COLO668 (cell line): ENCODE results near the gene KRT16.
"Not testable (repeated sequence)": the region's sequence is repeated elsewhere in the genome, so short reads cannot be mapped to it uniquely, and the experiment has no call there.

ENCODE experiments used
- DNase-seq: peaks from one replicate; lab custom pipeline; 2025; ENCODE audit not compliant: unreplicated experiment; lab: John Stamatoyannopoulos, UW

KRT16 gene

DNA sequence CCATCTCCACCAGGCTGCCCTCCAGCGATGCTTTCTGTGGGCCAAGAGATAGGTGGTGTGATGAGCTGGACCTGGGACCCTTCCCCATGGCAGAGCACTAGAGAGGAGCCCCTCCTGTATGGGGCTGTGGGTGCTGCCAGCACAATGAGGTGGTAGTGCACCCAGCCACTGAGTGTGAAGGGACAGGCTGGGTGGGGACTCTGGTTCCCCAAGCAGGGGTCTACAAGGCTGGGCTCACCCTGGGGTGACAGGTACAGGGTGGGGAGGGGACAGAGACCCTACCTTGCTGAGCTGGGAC, 15.5 kb upstream of the KRT16 start:
- DNase-seq, result not testable (repeated sequence)

- no peak for DNase-seq
These were observed 14.9 kb upstream of the KRT16 start for GRCh38 chr17:41627316-41628072.

DNA sequence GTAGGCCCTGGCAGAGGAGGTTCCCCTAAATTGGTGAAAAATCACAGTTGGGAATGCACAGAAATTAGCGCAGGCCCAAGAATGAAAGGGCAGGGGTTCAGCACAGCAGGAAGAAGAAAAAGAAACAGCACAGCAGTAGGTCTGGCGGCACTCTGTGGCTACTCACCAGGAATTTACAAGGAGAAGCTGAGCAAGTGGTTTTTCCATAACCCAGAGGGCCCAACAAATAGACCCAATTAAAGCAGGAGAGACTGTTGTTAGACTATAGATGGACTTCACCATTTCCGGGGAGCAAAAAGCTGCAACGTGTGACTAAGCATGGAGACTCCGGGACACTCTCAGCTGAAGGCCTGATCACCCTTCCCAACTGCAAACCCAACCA, 14.3 kb upstream of the KRT16 start:
- not testable (repeated sequence) for DNase-seq

GRCh38 chr17:41626028-41626913, 13.7 kb upstream of the KRT16 start:
- not testable (repeated sequence) for DNase-seq

DNA sequence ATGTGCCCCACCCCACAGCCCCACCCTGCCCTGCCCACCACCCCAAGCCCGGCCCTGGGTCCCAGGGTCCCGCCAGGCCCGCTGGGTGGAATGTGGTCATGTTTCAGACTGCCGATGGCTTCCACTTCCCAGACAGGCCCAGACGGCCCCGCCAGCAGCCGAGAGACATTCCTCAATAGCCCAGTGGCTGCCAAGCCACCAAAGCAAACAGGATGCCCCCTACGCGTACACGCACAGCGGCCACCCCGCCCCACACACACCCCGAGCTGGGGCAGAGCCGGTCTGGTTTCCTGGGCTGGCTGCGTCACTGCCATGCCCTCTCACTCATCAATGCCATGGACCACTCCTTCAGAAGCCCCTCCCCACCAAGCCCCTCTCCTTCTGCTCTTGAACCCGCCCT, 13.0 kb upstream of the KRT16 start:
- no peak for DNase-seq

DNA sequence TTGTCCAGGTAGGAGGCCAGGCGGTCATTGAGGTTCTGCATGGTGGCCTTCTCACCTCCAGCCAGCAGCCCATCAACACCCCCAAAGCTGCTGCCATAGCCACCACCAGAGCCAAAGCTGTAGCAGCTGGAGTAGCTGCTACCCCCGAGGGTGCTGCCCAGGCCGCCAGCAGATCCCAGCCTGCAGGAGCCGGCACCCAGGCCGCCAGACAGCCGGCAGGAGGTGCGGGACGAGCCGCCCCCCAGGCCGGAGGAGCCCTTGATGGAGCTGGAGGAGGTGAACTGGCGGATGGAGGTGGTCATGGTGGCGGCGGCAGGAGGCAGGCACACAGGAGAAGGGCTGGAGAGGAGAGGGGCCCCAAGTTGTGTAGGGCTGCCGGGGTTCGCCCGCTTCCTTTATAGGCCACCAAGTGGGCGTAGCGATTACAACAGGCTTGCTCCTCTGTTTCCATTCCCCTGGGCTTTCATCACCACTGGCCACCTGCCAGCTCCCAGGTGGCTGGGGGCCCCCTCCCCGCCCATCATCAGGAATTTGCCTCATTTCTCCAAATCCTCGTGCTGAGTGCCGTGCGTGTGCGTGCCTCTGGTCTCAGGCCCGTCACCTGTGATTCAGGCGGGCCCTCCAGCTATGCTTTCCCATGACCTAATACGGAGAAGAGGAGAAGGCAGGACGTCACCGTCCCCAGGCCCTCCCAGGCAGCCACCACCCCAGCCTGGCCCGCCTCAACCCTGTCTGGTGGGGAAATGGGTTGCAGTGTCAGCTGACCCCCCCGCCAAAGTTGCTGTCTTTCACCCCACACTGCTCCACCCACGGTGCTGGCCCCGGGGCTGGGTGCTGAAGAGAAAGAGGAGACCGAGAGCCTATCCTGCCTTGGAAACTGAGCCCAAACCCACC, 11.9 kb upstream of the KRT16 start, which contains the start of gene KRT17:
KRT17 (minus strand) TSS at position 368 of the 894 bp plus-strand sequence; CDS start at position 302, 66 bp downstream.
- peak; percentile 10 for DNase-seq

GRCh38 chr17:41623184-41623861, 10.8 kb upstream of the KRT16 start:
- DNase-seq, result not testable (repeated sequence)

GRCh38 chr17:41622340-41623183, 10.0 kb upstream of the KRT16 start:
- DNase-seq, result not testable (repeated sequence)

GRCh38 chr17:41621916-41622315, 9.3 kb upstream of the KRT16 start:
- DNase-seq, result no peak

GRCh38 chr17:41621435-41621817, 8.9 kb upstream of the KRT16 start:
- DNase-seq, result not testable (repeated sequence)

DNA sequence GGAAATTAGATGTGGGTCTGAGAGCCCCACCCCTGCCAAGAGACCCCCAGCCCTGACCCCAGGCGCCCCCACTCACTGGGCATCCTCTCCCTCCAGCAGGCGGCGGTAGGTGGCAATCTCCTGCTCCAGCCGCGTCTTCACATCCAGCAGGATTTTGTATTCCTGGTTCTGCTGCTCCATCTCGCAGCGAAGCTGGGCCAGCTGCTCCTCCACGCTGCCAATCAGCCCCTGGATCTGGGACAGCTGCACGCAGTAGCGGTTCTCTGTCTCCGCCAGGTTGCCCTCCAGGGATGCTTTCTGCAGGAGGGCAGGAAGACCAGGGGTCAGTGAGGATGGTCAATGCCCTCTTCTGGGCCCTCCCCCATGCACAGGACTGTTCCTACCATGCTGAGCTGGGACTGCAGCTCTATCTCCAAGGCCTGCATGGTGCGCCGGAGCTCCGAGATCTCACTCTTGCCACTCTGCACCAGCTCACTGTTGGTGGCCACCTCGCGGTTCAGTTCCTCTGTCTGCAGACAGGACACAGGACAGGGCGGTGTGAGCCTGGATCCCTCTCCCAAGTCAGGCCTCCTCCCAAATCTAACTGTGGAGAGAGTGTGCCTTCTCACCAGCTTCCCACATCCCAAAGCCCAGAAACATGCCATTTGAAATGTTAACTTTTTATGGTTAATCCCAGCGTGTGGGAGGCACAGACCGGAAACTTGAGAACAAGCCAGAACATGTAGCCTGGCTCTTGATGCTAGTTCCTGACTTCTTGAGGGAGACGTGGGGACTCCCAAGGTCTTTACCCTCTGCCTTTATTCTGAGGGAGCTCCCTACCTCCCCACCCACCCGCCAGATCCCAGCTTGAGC, 8.2 kb upstream of the KRT16 start:
- DNase-seq, result no peak

DNA sequence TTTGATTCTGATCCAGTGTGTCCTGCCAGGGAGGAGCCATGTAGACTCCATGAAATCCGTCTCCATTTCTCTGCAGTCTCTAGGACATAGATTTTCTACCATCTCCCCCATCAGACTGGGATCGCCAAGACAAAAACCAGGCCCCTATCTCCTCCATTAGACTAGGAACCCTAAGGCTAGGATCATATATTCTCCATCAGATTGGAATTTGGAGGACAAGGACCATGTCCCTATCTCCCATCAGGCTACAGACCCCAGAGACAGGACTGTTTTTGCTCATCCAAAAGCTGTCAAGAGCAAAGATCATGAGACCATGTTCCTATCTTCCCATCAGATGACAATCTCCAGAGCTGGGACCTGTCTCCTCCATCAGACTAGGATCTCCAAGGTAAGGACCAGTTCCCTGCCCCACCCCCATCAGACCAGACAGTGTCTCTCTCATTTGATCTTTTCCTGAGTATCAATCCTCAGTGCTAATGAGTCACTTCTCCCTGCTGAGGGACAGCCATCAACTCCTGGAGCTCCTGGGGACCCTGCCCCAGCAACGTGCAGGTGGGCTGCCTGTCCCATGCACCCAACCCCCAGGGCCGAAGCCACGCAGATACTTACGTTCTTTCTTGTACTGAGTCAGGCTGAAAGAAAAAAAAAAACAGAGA, 7.5 kb upstream of the KRT16 start:
- DNase-seq, result not testable (repeated sequence)

- DNase-seq, result no peak
These were observed 6.7 kb upstream of the KRT16 start for GRCh38 chr17:41619036-41619926.

- no peak for DNase-seq
These were observed 5.9 kb upstream of the KRT16 start for GRCh38 chr17:41618341-41619035.

GRCh38 chr17:41617698-41618097, 5.1 kb upstream of the KRT16 start:
- DNase-seq, result no peak

GRCh38 chr17:41617136-41617535, 4.6 kb upstream of the KRT16 start:
- DNase-seq, result no peak

DNA sequence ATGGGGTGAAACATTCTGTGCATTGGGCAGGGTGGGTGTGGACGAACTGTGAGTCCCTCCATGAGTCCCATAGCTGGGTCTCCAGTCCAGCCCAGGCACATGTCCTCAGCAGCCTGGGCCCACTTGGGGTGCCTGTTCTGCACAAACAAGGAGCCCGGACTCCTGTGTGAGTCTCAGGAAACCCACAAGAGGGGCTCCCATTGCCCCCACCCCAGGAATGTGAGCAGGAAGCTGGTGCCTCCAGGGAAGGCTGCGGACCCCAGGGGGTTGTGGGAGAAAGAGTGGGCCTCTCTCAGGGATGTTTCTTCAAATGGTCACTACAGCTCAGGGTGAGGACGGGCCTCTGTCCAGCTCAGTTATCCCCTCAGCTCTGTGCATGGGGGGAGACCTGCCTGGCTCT, 3.9 kb upstream of the KRT16 start:
- DNase-seq, result not testable (repeated sequence)
